Activated T-cell treated with anti-CD3 and anti-CD28 coated beads, Interleukin-2, amount 50 U/mL, for 24 hours (primary cell): ENCODE measurements around the gene TRIM47.
A peak's percentile ranks its signal among the peaks of the same experiment; 100 is the strongest.

Experiments used
- DNase-seq: peaks from one replicate; pipeline ENCODE4 v3.0.0-alpha.2; 2020
- H3K27ac Mint-ChIP-seq: 2 replicates; pipeline ENCODE4 v1.8.0; 2020; ENCODE audit warnings: mild to moderate bottlenecking, mixed read lengths
- H3K27me3 Mint-ChIP-seq: 2 replicates; pipeline ENCODE4 v1.8.0; 2020; ENCODE audit warnings: mixed read lengths
- H3K36me3 Mint-ChIP-seq: 2 replicates; pipeline ENCODE4 v1.8.0; 2020; ENCODE audit warnings: low read depth, mixed read lengths
- H3K4me1 Mint-ChIP-seq: 2 replicates; pipeline ENCODE4 v1.8.0; 2020; ENCODE audit warnings: low read depth, mixed read lengths
- H3K4me3 Mint-ChIP-seq: 2 replicates; pipeline ENCODE4 v1.8.0; 2020; ENCODE audit warnings: mild to moderate bottlenecking, moderate library complexity, mixed read lengths
- H3K9me3 Mint-ChIP-seq: 2 replicates; pipeline ENCODE4 v1.8.0; 2020; ENCODE audit warnings: mixed read lengths

TRIM47 gene

GRCh38 chr17:75831032-75831571 lies 47.3 kb downstream of the TRIM47 start:
- Mint-ChIP-seq H3K9me3 (no peaks in the 10 kb centered on the region), H3K4me3 (no peak overlapping the region), H3K36me3 (peaks cover 89% of the 10 kb centered on the region), H3K4me1 (peaks cover 56% of the 10 kb centered on the region), H3K27ac (peak overlapping the region; percentile 76), H3K27me3 (no peaks in the 10 kb centered on the region)
- no peak for DNase-seq

- peak overlapping the region; percentile 76 for H3K27ac Mint-ChIP-seq
- peaks cover 85% of the 10 kb centered on the region for H3K36me3 Mint-ChIP-seq
- no peaks in the 10 kb centered on the region for H3K27me3 Mint-ChIP-seq
- H3K4me1 Mint-ChIP-seq: peaks cover 52% of the 10 kb centered on the region
- H3K9me3 Mint-ChIP-seq: no peaks in the 10 kb centered on the region
- H3K4me3 Mint-ChIP-seq: no peak overlapping the region
- peak; percentile 60 for DNase-seq
Observed at GRCh38 chr17:75830164-75831031, 48.0 kb downstream of the TRIM47 start.

GRCh38 chr17:75829747-75830146 lies 48.6 kb downstream of the TRIM47 start:
- no peak overlapping the region for H3K4me3 Mint-ChIP-seq
- DNase-seq: no peak
- H3K27ac Mint-ChIP-seq: peak overlapping the region; percentile 33
- H3K36me3 Mint-ChIP-seq: peaks cover 81% of the 10 kb centered on the region
- peaks cover 48% of the 10 kb centered on the region for H3K4me1 Mint-ChIP-seq
- H3K27me3 Mint-ChIP-seq: no peaks in the 10 kb centered on the region
- no peaks in the 10 kb centered on the region for H3K9me3 Mint-ChIP-seq

- Mint-ChIP-seq H3K9me3 (no peaks in the 10 kb centered on the region), H3K27ac (peak overlapping the region; percentile 96), H3K4me3 (no peak overlapping the region), H3K4me1 (peaks cover 38% of the 10 kb centered on the region), H3K27me3 (no peaks in the 10 kb centered on the region), H3K36me3 (peaks cover 79% of the 10 kb centered on the region)
- no peak for DNase-seq
Observed at GRCh38 chr17:75828741-75829140, 49.6 kb downstream of the TRIM47 start.

GRCh38 chr17:75828076-75828400 lies 50.3 kb downstream of the TRIM47 start:
- Mint-ChIP-seq H3K4me1 (peaks cover 31% of the 10 kb centered on the region), H3K36me3 (peaks cover 74% of the 10 kb centered on the region), H3K9me3 (no peaks in the 10 kb centered on the region), H3K4me3 (peak overlapping the region; percentile 63), H3K27ac (peak overlapping the region; percentile 96), H3K27me3 (no peaks in the 10 kb centered on the region)
- DNase-seq: no peak

GRCh38 chr17:75827308-75828075 lies 50.9 kb downstream of the TRIM47 start:
- peak; percentile 84 for DNase-seq
- no peaks in the 10 kb centered on the region for H3K9me3 Mint-ChIP-seq
- H3K4me3 Mint-ChIP-seq: peak overlapping the region; percentile 63
- H3K27me3 Mint-ChIP-seq: no peaks in the 10 kb centered on the region
- H3K36me3 Mint-ChIP-seq: peaks cover 75% of the 10 kb centered on the region
- peak overlapping the region; percentile 96 for H3K27ac Mint-ChIP-seq
- H3K4me1 Mint-ChIP-seq: peaks cover 26% of the 10 kb centered on the region

GRCh38 chr17:75826561-75827307 lies 51.6 kb downstream of the TRIM47 start:
- Mint-ChIP-seq H3K27ac (peak overlapping the region; percentile 96), H3K4me1 (peaks cover 29% of the 10 kb centered on the region), H3K9me3 (no peaks in the 10 kb centered on the region), H3K36me3 (peaks cover 75% of the 10 kb centered on the region), H3K4me3 (no peak overlapping the region), H3K27me3 (no peaks in the 10 kb centered on the region)
- DNase-seq: no peak

GRCh38 chr17:75825748-75826370 lies 52.5 kb downstream of the TRIM47 start:
- Mint-ChIP-seq H3K27me3 (no peaks in the 10 kb centered on the region), H3K27ac (peak overlapping the region; percentile 82), H3K9me3 (no peaks in the 10 kb centered on the region), H3K4me1 (peaks cover 38% of the 10 kb centered on the region), H3K36me3 (peaks cover 76% of the 10 kb centered on the region), H3K4me3 (no peak overlapping the region)
- DNase-seq: no peak

- DNase-seq: no peak
- no peak overlapping the region for H3K4me3 Mint-ChIP-seq
- no peaks in the 10 kb centered on the region for H3K27me3 Mint-ChIP-seq
- H3K36me3 Mint-ChIP-seq: peaks cover 76% of the 10 kb centered on the region
- no peaks in the 10 kb centered on the region for H3K9me3 Mint-ChIP-seq
- peak overlapping the region; percentile 82 for H3K27ac Mint-ChIP-seq
- H3K4me1 Mint-ChIP-seq: peaks cover 38% of the 10 kb centered on the region
Observed at GRCh38 chr17:75825149-75825552, 53.2 kb downstream of the TRIM47 start.

GRCh38 chr17:75824666-75825065 lies 53.7 kb downstream of the TRIM47 start:
- DNase-seq: no peak
- Mint-ChIP-seq H3K36me3 (peaks cover 76% of the 10 kb centered on the region), H3K4me1 (peaks cover 38% of the 10 kb centered on the region), H3K27ac (peak overlapping the region; percentile 76), H3K27me3 (no peaks in the 10 kb centered on the region), H3K9me3 (no peaks in the 10 kb centered on the region), H3K4me3 (no peak overlapping the region)
